ENCODE data around the gene AMIGO3.

Gene AMIGO3

GRCh38 chr3:49721896-49722781 is 2.7 kb upstream of the AMIGO3 start:
- no peak for DNase-seq (ENCODE audit: low read depth)
- H3K4me3 ChIP-seq (ENCODE audit: low read depth, low read length), result peak overlapping the region; percentile 99
- no peak for TF ChIP-seq CTCF (IDR thresholded peaks at IDR 0.05; ENCODE audit: low read depth, low read length, missing control alignments)

DNA sequence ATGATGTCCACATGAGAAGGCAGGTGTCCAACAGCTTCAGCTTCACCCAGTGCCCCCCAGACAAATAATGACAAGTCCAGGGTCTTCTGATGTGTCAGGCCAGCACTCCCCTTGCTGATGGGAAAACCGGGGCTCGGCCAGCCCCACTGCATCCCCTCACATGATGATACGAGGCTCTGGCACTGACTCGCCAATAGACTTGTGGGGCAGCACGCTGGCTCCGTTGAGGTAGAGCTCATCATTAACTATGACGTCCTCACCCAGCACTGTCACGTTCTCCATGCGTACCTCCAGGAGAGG is 2.1 kb upstream of the AMIGO3 start:
- no peak for TF ChIP-seq CTCF (IDR thresholded peaks at IDR 0.05; ENCODE audit: low read depth, low read length, missing control alignments)
- DNase-seq (ENCODE audit: low read depth), result no peak
- H3K4me3 ChIP-seq (ENCODE audit: low read depth, low read length), result no peak overlapping the region

DNA sequence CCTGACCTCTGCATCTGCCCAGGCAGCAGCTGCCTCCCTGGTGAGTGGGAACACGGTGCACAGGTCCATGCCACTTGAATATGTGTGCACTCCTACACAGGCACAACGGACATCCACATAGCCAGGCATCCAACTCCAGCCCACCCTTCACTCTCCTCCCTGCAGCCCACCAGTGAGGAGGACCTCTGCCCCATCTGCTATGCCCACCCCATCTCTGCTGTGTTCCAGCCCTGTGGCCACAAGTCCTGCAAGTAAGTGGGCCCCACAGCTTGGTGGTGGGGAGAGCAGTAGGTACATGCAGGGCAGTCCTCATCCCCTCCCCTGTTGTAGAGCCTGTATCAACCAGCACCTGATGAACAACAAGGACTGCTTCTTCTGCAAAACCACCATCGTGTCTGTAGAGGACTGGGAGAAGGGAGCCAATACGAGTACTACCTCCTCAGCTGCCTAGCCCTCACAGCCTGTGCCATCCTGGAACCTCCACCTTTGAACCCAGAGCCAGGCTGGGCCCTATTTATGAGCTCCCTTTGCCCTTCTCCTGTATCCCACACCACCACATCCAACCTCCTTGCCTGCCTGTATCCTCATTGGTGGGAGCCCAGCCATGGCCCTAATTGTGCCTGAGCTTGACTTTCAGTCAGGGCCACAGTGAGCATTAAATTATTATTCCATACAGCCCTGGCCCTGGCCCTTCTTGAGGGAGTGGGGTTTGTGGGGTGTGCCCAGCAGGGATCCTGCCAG is 1.5 kb upstream of the AMIGO3 start:
- DNase-seq (ENCODE audit: low read depth), result no peak
- TF ChIP-seq CTCF (IDR thresholded peaks at IDR 0.05; ENCODE audit: low read depth, low read length, missing control alignments), result no peak

GRCh38 chr3:49718858-49719213 is 648 bp downstream of the AMIGO3 start:
- peak overlapping the region; percentile 48 for H3K4me3 ChIP-seq (ENCODE audit: low read depth, low read length)
- TF ChIP-seq CTCF (IDR thresholded peaks at IDR 0.05; ENCODE audit: low read depth, low read length, missing control alignments), result no peak
- DNase-seq (ENCODE audit: low read depth), result no peak

More for the DNA sequence above, 1.5 kb upstream of the AMIGO3 start:
- H3K4me3 ChIP-seq (ENCODE audit: low read depth, low read length), result no peak overlapping the region

- H3K4me3 ChIP-seq (ENCODE audit: low read depth, low read length), result no peak overlapping the region
- no peak for TF ChIP-seq CTCF (IDR thresholded peaks at IDR 0.05; ENCODE audit: low read depth, low read length, missing control alignments)
- DNase-seq (ENCODE audit: low read depth), result no peak
Observed at GRCh38 chr3:49717959-49718857, 1.3 kb downstream of the AMIGO3 start.

GRCh38 chr3:49717211-49717958 is 2.1 kb downstream of the AMIGO3 start:
- no peak overlapping the region for H3K4me3 ChIP-seq (ENCODE audit: low read depth, low read length)
- TF ChIP-seq CTCF (IDR thresholded peaks at IDR 0.05; ENCODE audit: low read depth, low read length, missing control alignments), result no peak

More at GRCh38 chr3:49717211-49717958, 2.1 kb downstream of the AMIGO3 start:
- no peak for DNase-seq (ENCODE audit: low read depth)

Measured in GM12864 (cell line).